HepG2 (cell line): ENCODE results near the gene PXMP2. TPM values are rescaled to one million over a fixed set of nuclear protein-coding genes. Genes with fewer than 3 reads are reported as not detected.
A peak's percentile ranks its signal among the peaks of the same experiment; 100 is the strongest.

Experiments used
- ATAC-seq: fragments of 200-7000 bp; cut with Tn5 transposase; 3 replicates; pipeline ENCODE4 v1.9.1; 2020; ENCODE audit warnings: mild to moderate bottlenecking, moderate library complexity
- BruUV-seq: library from RNA; stranded (reverse); fragments of 400-500 nt; replicated peaks from 2 replicates; lab custom pipeline; 2021; lab: Mats Ljungman, UMichigan
- CTCF ChIA-PET: fragments of 300-600 bp; formaldehyde crosslinking; extraction: SDS; loops from one replicate; lab custom pipeline; 2021; ENCODE audit warnings: low total read pairs, inconsistent platforms, low intra/inter-chr PET ratio; lab: Yijun Ruan, JAX
- POLR2A ChIA-PET: fragments of 350-600 bp; sonication (Branson Sonifier 250); formaldehyde crosslinking; loops from one replicate; lab custom pipeline; 2020; ENCODE audit warnings: antibody characterized with exemption, inconsistent platforms; lab: Yijun Ruan, JAX
- DNase-seq: peaks from one replicate; pipeline ENCODE4 v3.0.0-alpha.2; 2015; ENCODE audit warnings: low spot score
- FAIRE-seq: peaks from 3 replicates; lab custom pipeline; 2011; peaks lifted over from hg19 to GRCh38; lab: Jason Lieb, UNC
- H2AFZ ChIP-seq: one replicate; pipeline ENCODE4 v1.6.1; 2011; ENCODE audit warnings: low read length, inconsistent platforms
- H3K27ac ChIP-seq: fragments of 300-600 bp; 3 replicates; pipeline ENCODE4 v1.8.0; 2011; ENCODE audit warnings: mixed run types, mild to moderate bottlenecking, mixed read lengths, low read length, inconsistent platforms; ENCODE audit not compliant: insufficient read depth; ENCODE audit errors: extremely low read length
- H3K27me3 ChIP-seq, 2 experiments: fragments of 200-600 bp in 1 of 2; 2 replicates in 1 of 2; 3 replicates in 1 of 2; pipeline versions ENCODE4 v1.6.0 to v1.8.0; 2011; ENCODE audit warnings: low read length in 2 of 2, mild to moderate bottlenecking in 2 of 2, moderate library complexity in 2 of 2, inconsistent platforms in 1 of 2; ENCODE audit not compliant: insufficient read depth in 2 of 2, control insufficient read depth in 1 of 2
- H3K36me3 ChIP-seq, 2 experiments: fragments of 200-600 bp in 1 of 2; replicated peaks in 1 of 2; 2 replicates in 1 of 2; 3 replicates in 1 of 2; pipeline versions ENCODE4 v1.5.1 to v1.8.0; 2011; ENCODE audit warnings: low read length in 2 of 2, inconsistent platforms in 1 of 2; ENCODE audit not compliant: insufficient read depth in 2 of 2, control insufficient read depth in 1 of 2
- H3K4me1 ChIP-seq: 2 replicates; pipeline ENCODE4 v1.5.1; 2012; ENCODE audit warnings: low read length, inconsistent platforms; ENCODE audit not compliant: insufficient read depth
- H3K4me2 ChIP-seq: 2 replicates; pipeline ENCODE4 v1.6.0; 2011; ENCODE audit warnings: low read depth, low read length, inconsistent platforms
- H3K4me3 ChIP-seq, 3 experiments: fragments of 200-600 bp in 1 of 3; sonication (generic), shearing (Covaris generic) in 1 of 3; replicated peaks in 1 of 3; 2 replicates each; pipeline ENCODE4 v1.5.1; 2011 to 2016; ENCODE audit warnings: low read length in 3 of 3, inconsistent platforms in 2 of 3, low read depth in 2 of 3, mild to moderate bottlenecking in 2 of 3, control low read depth in 1 of 3, mixed read lengths in 1 of 3; ENCODE audit not compliant: insufficient read depth in 1 of 3
- H3K79me2 ChIP-seq: one replicate; pipeline ENCODE4 v1.6.1; 2011; ENCODE audit warnings: low read length, inconsistent platforms; ENCODE audit not compliant: insufficient read depth
- H3K9ac ChIP-seq: 2 replicates; pipeline ENCODE4 v1.6.0; 2011; ENCODE audit warnings: mild to moderate bottlenecking, low read depth, low read length, inconsistent platforms; ENCODE audit not compliant: insufficient read depth
- H3K9me3 ChIP-seq: 2 replicates; pipeline ENCODE4 v1.5.1; 2012; ENCODE audit warnings: mild to moderate bottlenecking, low read length
- H4K20me1 ChIP-seq: 2 replicates; pipeline ENCODE4 v1.6.0; 2011; ENCODE audit warnings: inconsistent platforms, mild to moderate bottlenecking, low read length, moderate library complexity; ENCODE audit not compliant: insufficient read depth
- ATF7 ChIP-seq, 2 experiments: fragments of 450-650 bp in 1 of 2; sonication (generic) in 1 of 2; formaldehyde crosslinking in 1 of 2; IDR thresholded peaks; 2 replicates each; pipeline versions ENCODE4 v1.4.0 to v1.6.1; 2016 to 2020; ENCODE audit warnings: antibody characterized with exemption in 1 of 2, mild to moderate bottlenecking in 1 of 2, missing genetic modification reagents in 1 of 2
- CREB1 ChIP-seq, 2 experiments: fragments of 450-650 bp in 1 of 2; IDR thresholded peaks; 2 replicates each; pipeline ENCODE4 v1.6.1; 2016 to 2017; ENCODE audit warnings: control low read depth in 1 of 2, mild to moderate bottlenecking in 1 of 2, missing compliant biosample characterization in 1 of 2, missing genetic modification characterization in 1 of 2
- ELF1 ChIP-seq: sonication (generic); formaldehyde crosslinking; IDR thresholded peaks from 2 replicates; pipeline ENCODE4 v1.4.0; 2020; ENCODE audit warnings: missing genetic modification reagents
- ELK4 ChIP-seq: sonication (generic); formaldehyde crosslinking; IDR thresholded peaks from 2 replicates; pipeline ENCODE4 v1.9.0; 2021; ENCODE audit warnings: missing genetic modification reagents, borderline replicate concordance
- FOSL2 ChIP-seq: sonication (generic); formaldehyde crosslinking; IDR thresholded peaks from 2 replicates; pipeline ENCODE4 v1.4.0; 2020; ENCODE audit warnings: missing genetic modification reagents
- HDAC2 ChIP-seq: sonication (generic); formaldehyde crosslinking; IDR thresholded peaks from 2 replicates; pipeline ENCODE4 v1.4.0; 2020; ENCODE audit warnings: missing genetic modification reagents
- ISX ChIP-seq: sonication (generic); formaldehyde crosslinking; conservative IDR thresholded peaks from 2 replicates; pipeline ENCODE4 v1.5.0; 2020; ENCODE audit warnings: missing genetic modification reagents
- MIXL1 ChIP-seq: IDR thresholded peaks from 2 replicates; pipeline ENCODE4 v1.6.1; 2016
- NCOA2 ChIP-seq: sonication (generic); formaldehyde crosslinking; IDR thresholded peaks from 2 replicates; pipeline ENCODE4 v1.8.0; 2022; ENCODE audit warnings: inconsistent platforms
- NFKB2 ChIP-seq: sonication (generic); formaldehyde crosslinking; IDR thresholded peaks from 2 replicates; pipeline ENCODE4 v1.4.0; 2020; ENCODE audit warnings: missing genetic modification reagents, borderline replicate concordance
- RFXANK ChIP-seq: IDR thresholded peaks from 2 replicates; pipeline ENCODE4 v1.6.1; 2016
- RXRA ChIP-seq: sonication (generic); formaldehyde crosslinking; IDR thresholded peaks from 2 replicates; pipeline ENCODE4 v1.5.1; 2020; ENCODE audit warnings: missing genetic modification reagents
- SALL2 ChIP-seq: sonication (generic); formaldehyde crosslinking; IDR thresholded peaks from 2 replicates; pipeline ENCODE4 v1.8.1; 2023; ENCODE audit warnings: mild to moderate bottlenecking, missing genetic modification reagents, inconsistent platforms
- SRY ChIP-seq: sonication (generic); formaldehyde crosslinking; IDR thresholded peaks from 2 replicates; pipeline ENCODE4 v1.8.0; 2022; ENCODE audit warnings: mild to moderate bottlenecking, missing genetic modification reagents
- ZMYM3 ChIP-seq: sonication (generic); formaldehyde crosslinking; IDR thresholded peaks from 2 replicates; pipeline ENCODE4 v1.5.1; 2020; ENCODE audit warnings: mild to moderate bottlenecking, missing genetic modification reagents
- ZNF20 ChIP-seq: sonication (generic); formaldehyde crosslinking; IDR thresholded peaks from 2 replicates; pipeline ENCODE4 v1.4.0; 2020; ENCODE audit warnings: mild to moderate bottlenecking, moderate library complexity, missing genetic modification reagents
- ZNF234 ChIP-seq: sonication (generic); formaldehyde crosslinking; conservative IDR thresholded peaks from 2 replicates; pipeline ENCODE4 v1.5.1; 2020; ENCODE audit warnings: mild to moderate bottlenecking, missing genetic modification reagents
- ZNF260 ChIP-seq: sonication (generic); formaldehyde crosslinking; IDR thresholded peaks from 2 replicates; pipeline ENCODE4 v1.4.0; 2020; ENCODE audit warnings: missing genetic modification reagents, low read depth, mild to moderate bottlenecking, borderline replicate concordance
- ZNF317 ChIP-seq: sonication (generic); formaldehyde crosslinking; IDR thresholded peaks from 2 replicates; pipeline ENCODE4 v1.5.0; 2020; ENCODE audit warnings: mild to moderate bottlenecking, missing genetic modification reagents
- ZNF430 ChIP-seq: sonication (generic); formaldehyde crosslinking; IDR thresholded peaks from 2 replicates; pipeline ENCODE4 v1.9.0; 2021; ENCODE audit warnings: mild to moderate bottlenecking, missing genetic modification reagents
- ZNF670 ChIP-seq: sonication (generic); formaldehyde crosslinking; IDR thresholded peaks from 2 replicates; pipeline ENCODE4 v1.8.0; 2022; ENCODE audit warnings: mild to moderate bottlenecking, missing genetic modification reagents, borderline replicate concordance
- ZNF839 ChIP-seq: sonication (generic); formaldehyde crosslinking; IDR thresholded peaks from 2 replicates; pipeline ENCODE4 v1.4.0; 2020; ENCODE audit warnings: missing genetic modification reagents, mild to moderate bottlenecking, borderline replicate concordance
- ZNF879 ChIP-seq: sonication (generic); formaldehyde crosslinking; IDR thresholded peaks from 2 replicates; pipeline ENCODE4 v1.8.1; 2023; ENCODE audit warnings: missing genetic modification reagents
- WGBS: methylation state at CpG from one replicate; pipeline ENCODE4 v1.1.6; 2017; ENCODE audit warnings: low lambda C conversion rate; 5-methylcytosine and 5-hydroxymethylcytosine counted together
- in situ Hi-C: cut with HindIII; loops from 2 replicates; pipeline ENCODE4 v1.10.0; 2017; ENCODE audit warnings: low pct_unique_long_range_greater_than_20kb; ENCODE audit not compliant: extremely low pct_ligation_motif_present
- intact Hi-C: fragments of 100-400 bp; cut with micrococcal nuclease; formaldehyde crosslinking; loops from one replicate; pipeline ENCODE4 v1.10.0; 2022; ENCODE audit not compliant: unreplicated experiment
- polyA plus RNA-seq, 8 experiments: library from polyadenylated mRNA; depleted of rRNA in 3 of 8; stranded (reverse) in 7 of 8; unstranded in 1 of 8; fragments of >200 nt; fragmentation: Illumina TruSeq in 4 of 8; extraction: Trizol in 4 of 8; gene quantifications; 2 replicates each; pipeline versions ENCODE4 v1.2.1 to v1.2.3, GENCODE V29; 2011 to 2016; ENCODE audit warnings: low read depth in 4 of 8, missing spikeins in 1 of 8, mixed read lengths in 1 of 8; ENCODE audit not compliant: insufficient read depth in 1 of 8
- total RNA-seq, 5 experiments: library from RNA; depleted of rRNA; stranded (reverse); fragments of >200 nt; fragmentation: Illumina TruSeq; extraction: Trizol; gene quantifications; 2 replicates each; pipeline ENCODE4 v1.2.3, GENCODE V29; 2016; ENCODE audit warnings: low read depth in 1 of 5
- TF ChIP-seq, protein P1 (sequence below): sonication (generic); formaldehyde crosslinking; IDR thresholded peaks from 2 replicates; pipeline ENCODE4 v1.5.0; 2020; ENCODE audit warnings: mild to moderate bottlenecking, missing genetic modification reagents

Gene PXMP2
- total and polyA plus RNA-seq, 2 of the 13 experiments (the other 11 are each of a cell fraction or from before 2014, with no cell fraction given): 25.5 to 42.9 TPM

DNA sequence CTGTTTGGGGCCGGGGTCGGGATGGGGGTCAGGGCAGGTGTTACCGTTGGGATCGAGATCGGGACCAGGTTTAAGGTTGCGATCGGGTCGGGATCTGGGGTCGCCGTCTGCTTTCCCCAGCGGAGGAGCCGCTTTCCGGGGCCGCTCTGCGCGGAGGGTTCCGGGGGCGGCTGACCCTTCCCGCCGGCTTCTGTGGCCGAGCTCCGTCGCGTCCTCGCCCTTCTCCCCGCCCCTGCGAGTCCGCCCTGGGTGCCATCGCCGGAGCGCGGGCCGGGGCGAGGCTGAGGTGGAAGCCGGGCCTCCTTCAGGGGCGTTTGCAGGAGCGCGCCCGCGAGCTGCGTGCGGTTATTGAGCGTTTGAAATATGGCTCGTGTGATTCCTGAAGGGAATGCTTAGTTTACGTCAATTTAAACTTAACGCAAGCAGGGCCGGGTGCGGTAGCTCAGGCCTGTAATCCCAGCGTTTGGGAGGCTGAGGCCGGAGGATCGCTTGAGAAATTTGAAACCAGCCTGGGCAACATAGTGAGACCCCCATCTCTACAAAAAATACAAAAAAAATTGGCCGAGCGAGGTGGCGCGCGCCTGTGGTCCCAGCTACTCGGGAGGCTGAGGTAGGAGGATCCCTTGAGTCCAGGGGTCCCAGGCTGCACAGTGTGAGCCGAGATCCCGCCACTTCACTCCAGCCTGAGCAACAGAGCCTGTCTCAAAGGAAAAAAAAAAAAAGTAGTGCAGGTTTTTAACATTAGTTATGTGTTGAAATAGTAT is 23.9 kb downstream of the PXMP2 start:
- Histone ChIP-seq H3K9ac (peak overlapping the region; percentile 81), H3K79me2 (peaks cover 35% of the 10 kb centered on the region), H3K9me3 (no peaks in the 10 kb centered on the region), H3K36me3 (peaks cover 4 to 15% of the 10 kb centered on the region in 2 experiments; a peak in 4 of 5 replicates), H3K27me3 (no peaks in the 10 kb centered on the region), H3K4me1 (peaks cover 19% of the 10 kb centered on the region), H2AFZ (no peak overlapping the region), H3K4me3 (peak overlapping the region; percentile 68 to 89 (median 75)), H4K20me1 (no peaks in the 10 kb centered on the region), H3K27ac (peak overlapping the region; percentile 57), H3K4me2 (peak overlapping the region; percentile 84)
- FAIRE-seq: no peak
- DNase-seq: no peak
- no TSS peak for BruUV-seq
- ChIA-PET POLR2A (interaction anchor here (0.9 to 1.4 kb wide), 2 partner anchors 9 to 20 kb away, joined by 3 to 4 read pairs; no protein-coding TSS in a partner anchor), CTCF (no interaction called here)
- in situ Hi-C loops: no loop called here
- intact Hi-C loops: no loop called here
- peak; percentile 7; the same call in 2 of the 3 replicates for ATAC-seq
- WGBS: 5% methylated on average over 20 of the region's 59 CpGs
- TF ChIP-seq ZNF670 (CRISPR knock-in tag) (0 out of 2 replicates have a peak, but pooled peaks have one; percentile 8), ISX (CRISPR knock-in tag) (no peak), ZNF20 (CRISPR knock-in tag) (no peak), RXRA (0 out of 2 replicates have a peak, but pooled peaks have one; percentile 36), SRY (CRISPR knock-in tag) (no peak), MIXL1 (CRISPR knock-in tag) (no peak), ATF7 (IDR thresholded peaks at IDR 0.05) (no peak), ATF7 (CRISPR knock-in tag; IDR thresholded peaks at IDR 0.05) (no peak), HDAC2 (CRISPR knock-in tag) (peak; percentile 7; the same call in 1 of the 2 replicates), CREB1 (IDR thresholded peaks at IDR 0.05) (no peak), CREB1 (CRISPR knock-in tag; IDR thresholded peaks at IDR 0.05) (no peak), ZNF430 (no peak), SALL2 (CRISPR knock-in tag) (no peak), ZNF839 (CRISPR knock-in tag) (no peak), ZNF317 (CRISPR knock-in tag) (no peak), ZMYM3 (CRISPR knock-in tag) (peak; percentile 78), ZNF260 (no peak), NFKB2 (CRISPR knock-in tag) (no peak), ZNF234 (no peak), FOSL2 (CRISPR knock-in tag) (no peak), RFXANK (CRISPR knock-in tag) (no peak), ELF1 (CRISPR knock-in tag) (no peak), ELK4 (CRISPR knock-in tag) (no peak), NCOA2 (no peak), ZNF879 (CRISPR knock-in tag) (no peak)
- TF ChIP-seq, protein P1, sequence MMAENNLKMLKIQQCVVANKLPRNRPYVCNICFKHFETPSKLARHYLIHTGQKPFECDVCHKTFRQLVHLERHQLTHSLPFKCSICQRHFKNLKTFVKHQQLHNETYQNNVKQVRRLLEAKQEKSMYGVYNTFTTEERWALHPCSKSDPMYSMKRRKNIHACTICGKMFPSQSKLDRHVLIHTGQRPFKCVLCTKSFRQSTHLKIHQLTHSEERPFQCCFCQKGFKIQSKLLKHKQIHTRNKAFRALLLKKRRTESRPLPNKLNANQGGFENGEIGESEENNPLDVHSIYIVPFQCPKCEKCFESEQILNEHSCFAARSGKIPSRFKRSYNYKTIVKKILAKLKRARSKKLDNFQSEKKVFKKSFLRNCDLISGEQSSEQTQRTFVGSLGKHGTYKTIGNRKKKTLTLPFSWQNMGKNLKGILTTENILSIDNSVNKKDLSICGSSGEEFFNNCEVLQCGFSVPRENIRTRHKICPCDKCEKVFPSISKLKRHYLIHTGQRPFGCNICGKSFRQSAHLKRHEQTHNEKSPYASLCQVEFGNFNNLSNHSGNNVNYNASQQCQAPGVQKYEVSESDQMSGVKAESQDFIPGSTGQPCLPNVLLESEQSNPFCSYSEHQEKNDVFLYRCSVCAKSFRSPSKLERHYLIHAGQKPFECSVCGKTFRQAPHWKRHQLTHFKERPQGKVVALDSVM (CRISPR knock-in tag): peak; percentile 90
